RWPE2 (cell line): ENCODE data around the gene MCCC2.

Source experiments
- ATAC-seq: fragments of 200-7000 bp; cut with Tn5 transposase; 3 replicates; pipeline ENCODE4 v1.9.1; 2021; ENCODE audit warnings: low read depth
- DNase-seq: peaks from one replicate; pipeline ENCODE4 v3.0.0-alpha.2; 2020; ENCODE audit warnings: low spot score
- H3K27ac ChIP-seq: fragments of 450-650 bp; 2 replicates; pipeline ENCODE4 v1.5.1; 2017; ENCODE audit warnings: mild to moderate bottlenecking; ENCODE audit not compliant: poor library complexity, severe bottlenecking
- H3K27me3 ChIP-seq: fragments of 250-450 bp; sonication (Bioruptor Pico); 2 replicates; pipeline ENCODE4 v1.5.1; 2021; ENCODE audit warnings: mild to moderate bottlenecking, moderate library complexity; ENCODE audit not compliant: insufficient read depth, poor library complexity, severe bottlenecking
- H3K36me3 ChIP-seq: fragments of 250-450 bp; sonication (Bioruptor Pico); 2 replicates; pipeline ENCODE4 v1.5.1; 2020; ENCODE audit warnings: low read depth, mild to moderate bottlenecking, moderate library complexity
- H3K4me1 ChIP-seq: fragments of 250-450 bp; sonication (Bioruptor Pico); 2 replicates; pipeline ENCODE4 v1.5.1; 2021; ENCODE audit warnings: mild to moderate bottlenecking, moderate library complexity; ENCODE audit not compliant: insufficient read depth, poor library complexity, severe bottlenecking
- H3K4me3 ChIP-seq: fragments of 250-450 bp; sonication (Bioruptor Pico); 2 replicates; pipeline ENCODE4 v1.5.1; 2021; ENCODE audit warnings: mild to moderate bottlenecking, moderate library complexity; ENCODE audit not compliant: severe bottlenecking
- H3K9me3 ChIP-seq: fragments of 250-450 bp; sonication (Bioruptor Pico); 2 replicates; pipeline ENCODE4 v1.5.1; 2021; ENCODE audit warnings: mild to moderate bottlenecking, moderate library complexity; ENCODE audit not compliant: severe bottlenecking
- TF ChIP-seq, protein P1 (sequence below): fragments of 450-650 bp; IDR thresholded peaks from one replicate; pipeline ENCODE4 v1.5.1; 2017; ENCODE audit warnings: mild to moderate bottlenecking, moderate library complexity; ENCODE audit not compliant: poor library complexity, severe bottlenecking

MCCC2 gene

GRCh38 chr5:71582945-71583584, 4.1 kb upstream of the MCCC2 start:
- Histone ChIP-seq H3K4me1 (no peaks in the 10 kb centered on the region), H3K4me3 (no peak overlapping the region), H3K27ac (no peak overlapping the region), H3K9me3 (no peaks in the 10 kb centered on the region), H3K36me3 (no peaks in the 10 kb centered on the region), H3K27me3 (no peaks in the 10 kb centered on the region)
- no peak for DNase-seq
- no peak for ATAC-seq
- TF ChIP-seq, protein P1, sequence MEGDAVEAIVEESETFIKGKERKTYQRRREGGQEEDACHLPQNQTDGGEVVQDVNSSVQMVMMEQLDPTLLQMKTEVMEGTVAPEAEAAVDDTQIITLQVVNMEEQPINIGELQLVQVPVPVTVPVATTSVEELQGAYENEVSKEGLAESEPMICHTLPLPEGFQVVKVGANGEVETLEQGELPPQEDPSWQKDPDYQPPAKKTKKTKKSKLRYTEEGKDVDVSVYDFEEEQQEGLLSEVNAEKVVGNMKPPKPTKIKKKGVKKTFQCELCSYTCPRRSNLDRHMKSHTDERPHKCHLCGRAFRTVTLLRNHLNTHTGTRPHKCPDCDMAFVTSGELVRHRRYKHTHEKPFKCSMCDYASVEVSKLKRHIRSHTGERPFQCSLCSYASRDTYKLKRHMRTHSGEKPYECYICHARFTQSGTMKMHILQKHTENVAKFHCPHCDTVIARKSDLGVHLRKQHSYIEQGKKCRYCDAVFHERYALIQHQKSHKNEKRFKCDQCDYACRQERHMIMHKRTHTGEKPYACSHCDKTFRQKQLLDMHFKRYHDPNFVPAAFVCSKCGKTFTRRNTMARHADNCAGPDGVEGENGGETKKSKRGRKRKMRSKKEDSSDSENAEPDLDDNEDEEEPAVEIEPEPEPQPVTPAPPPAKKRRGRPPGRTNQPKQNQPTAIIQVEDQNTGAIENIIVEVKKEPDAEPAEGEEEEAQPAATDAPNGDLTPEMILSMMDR = no peak

GRCh38 chr5:71586052-71586940, 844 bp upstream of the MCCC2 start:
- Histone ChIP-seq H3K27ac (peak overlapping the region; percentile 27), H3K4me3 (peak overlapping the region; percentile 70), H3K36me3 (no peaks in the 10 kb centered on the region), H3K27me3 (no peaks in the 10 kb centered on the region), H3K9me3 (no peaks in the 10 kb centered on the region), H3K4me1 (no peaks in the 10 kb centered on the region)
- TF ChIP-seq, protein P1 = no peak
- no peak for ATAC-seq
- DNase-seq = no peak

DNA sequence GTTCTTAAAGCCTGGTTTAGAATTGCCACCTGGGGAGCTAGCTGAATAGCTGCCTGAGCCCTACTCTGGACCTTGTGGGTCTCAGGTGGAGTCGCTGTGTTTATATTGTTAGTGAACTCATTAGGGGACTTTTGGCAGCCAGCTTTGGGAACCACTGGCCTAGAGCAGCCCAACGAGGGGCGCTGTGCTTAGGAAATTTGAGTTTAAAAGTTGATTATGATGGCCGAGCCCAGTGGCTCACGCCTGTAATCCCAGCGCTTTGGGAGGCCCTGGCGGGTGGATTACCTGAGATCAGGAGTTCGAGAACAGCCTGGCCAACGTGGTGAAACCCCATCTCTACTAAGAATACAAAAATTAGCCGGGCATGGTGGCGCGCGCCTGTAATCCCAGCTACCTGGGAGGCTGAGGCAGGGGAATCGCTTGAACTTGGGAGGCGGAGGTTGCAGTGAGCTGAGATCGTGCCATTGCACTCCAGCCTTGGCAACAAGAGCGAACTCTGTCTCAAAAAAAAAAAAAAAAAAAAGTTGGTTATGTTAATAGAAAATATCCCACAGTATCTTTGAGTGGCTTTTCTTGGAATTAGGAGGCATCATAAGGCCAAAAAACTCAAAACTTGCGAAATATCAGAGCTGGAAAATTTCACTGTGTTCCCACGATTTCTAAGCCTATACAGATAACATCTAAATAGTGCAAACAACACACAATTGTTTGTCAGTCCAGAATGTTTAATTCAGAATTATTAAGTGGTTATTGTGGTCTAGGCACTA, 809 bp downstream of the MCCC2 start:
- Histone ChIP-seq H3K4me3 (peak overlapping the region; percentile 70), H3K4me1 (no peaks in the 10 kb centered on the region), H3K9me3 (no peaks in the 10 kb centered on the region), H3K27ac (peak overlapping the region; percentile 27), H3K36me3 (no peaks in the 10 kb centered on the region), H3K27me3 (no peaks in the 10 kb centered on the region)
- TF ChIP-seq, protein P1 = no peak
- DNase-seq (no peak), ATAC-seq (peak; percentile 2; the same call in 2 of the 3 replicates)

GRCh38 chr5:71588533-71588885, 1.4 kb downstream of the MCCC2 start:
- DNase-seq (no peak), ATAC-seq (no peak)
- H3K27me3 ChIP-seq = no peaks in the 10 kb centered on the region
- H3K4me1 ChIP-seq = no peaks in the 10 kb centered on the region
- no peaks in the 10 kb centered on the region for H3K9me3 ChIP-seq
- H3K36me3 ChIP-seq = 0 out of 2 replicates have a peak, but pooled peaks cover under 1% of the 10 kb centered on the region
- TF ChIP-seq, protein P1 = no peak
- no peak overlapping the region for H3K27ac ChIP-seq
- H3K4me3 ChIP-seq = no peak overlapping the region
